GM10847 (cell line): ENCODE results near the gene PDPN.

Experiments
- POLR2A ChIP-seq: IDR thresholded peaks from 2 replicates; pipeline ENCODE4 v1.6.1; 2011; ENCODE audit not compliant: insufficient read length; ENCODE audit errors: extremely low read depth

PDPN gene

GRCh38 chr1:13642306-13643004, 58.8 kb downstream of the PDPN start:
- TF ChIP-seq POLR2A = no peak

DNA sequence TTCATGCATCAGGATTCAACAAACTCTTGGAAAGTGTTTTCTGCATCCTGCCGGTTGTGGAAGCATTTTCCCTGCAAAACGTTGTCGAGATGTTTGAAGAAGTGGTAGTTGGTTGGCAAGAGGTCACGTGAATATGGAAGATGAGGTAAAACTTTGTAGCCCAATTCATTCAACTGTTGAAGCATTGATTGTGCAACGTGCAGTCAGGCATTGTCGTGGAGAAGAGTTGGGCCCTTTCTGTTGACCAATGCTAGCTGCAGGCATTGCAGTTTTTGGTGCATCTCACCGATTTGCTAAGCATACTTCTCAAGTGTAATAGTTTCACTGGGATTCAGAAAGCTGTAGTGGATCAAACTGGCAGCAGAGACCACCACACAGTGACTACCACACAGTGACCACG, 59.4 kb downstream of the PDPN start:
- TF ChIP-seq POLR2A = no peak

- no peak for TF ChIP-seq POLR2A
Measured at GRCh38 chr1:13646521-13646920, 62.9 kb downstream of the PDPN start.

- no peak for TF ChIP-seq POLR2A
Measured at GRCh38 chr1:13651279-13651678, 67.6 kb downstream of the PDPN start.

- TF ChIP-seq POLR2A = no peak
Measured at GRCh38 chr1:13652238-13652637, 68.6 kb downstream of the PDPN start.

- TF ChIP-seq POLR2A = no peak
Measured at GRCh38 chr1:13661539-13661938, 77.9 kb downstream of the PDPN start.

- no peak for TF ChIP-seq POLR2A
Measured at GRCh38 chr1:13662493-13662892, 78.9 kb downstream of the PDPN start.

DNA sequence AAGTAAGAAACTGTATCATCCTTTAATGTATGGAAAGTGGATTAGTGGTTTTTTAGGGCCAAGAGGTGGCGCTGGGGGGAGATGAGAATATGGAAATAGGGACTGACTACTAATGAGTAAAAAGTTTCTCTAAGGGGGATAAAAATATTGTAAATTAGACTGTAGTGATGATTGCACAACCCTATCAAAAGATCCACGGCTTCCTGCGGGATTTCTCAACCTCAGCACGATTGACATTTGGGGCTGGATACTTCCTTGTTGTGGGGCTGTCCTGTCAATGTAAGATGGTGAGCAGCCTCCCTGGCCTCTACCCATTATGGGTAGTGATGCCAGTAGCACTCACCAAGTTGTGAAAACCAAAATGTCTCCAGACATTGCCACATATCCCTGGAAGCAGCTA, 80.3 kb downstream of the PDPN start:
- TF ChIP-seq POLR2A = no peak

DNA sequence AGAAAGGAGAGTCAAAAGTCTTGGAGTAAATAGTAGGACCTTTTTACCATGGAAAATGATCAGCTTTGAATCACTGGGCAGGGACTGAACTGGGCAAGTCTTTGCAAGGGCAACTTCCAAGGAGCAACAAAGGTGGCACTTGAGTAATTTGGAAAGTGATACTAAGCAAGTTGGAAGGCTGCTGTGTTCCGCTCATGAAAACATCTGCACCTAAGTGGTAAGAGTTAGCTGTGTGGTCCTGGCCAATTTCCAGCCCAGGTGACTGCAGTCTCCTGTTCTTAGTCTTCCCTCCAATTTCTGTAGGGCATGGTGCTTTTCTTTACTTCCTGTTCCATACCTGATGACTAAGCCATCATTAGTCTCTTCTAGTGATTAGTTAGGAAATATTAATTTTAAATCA, 80.8 kb downstream of the PDPN start:
- no peak for TF ChIP-seq POLR2A

- no peak for TF ChIP-seq POLR2A
Measured at GRCh38 chr1:13666317-13666716, 82.7 kb downstream of the PDPN start.
